ENCODE results near the gene EDNRA. TPM values are rescaled to one million over a fixed set of nuclear protein-coding genes. Genes with fewer than 3 reads are reported as not detected.

Gene EDNRA
- total RNA-seq, 1 experiment from 2014 or later = 0.71 TPM

GRCh38 chr4:147582386-147583060, 101.6 kb downstream of the EDNRA start:
- Mint-ChIP-seq H3K9me3 (ENCODE audit: low read depth, unreplicated experiment) (no peaks in the 10 kb centered on the region), H3K27ac (ENCODE audit: unreplicated experiment) (no peak overlapping the region), H3K27me3 (ENCODE audit: unreplicated experiment) (no peaks in the 10 kb centered on the region), H3K36me3 (ENCODE audit: insufficient read depth, unreplicated experiment) (no peaks in the 10 kb centered on the region), H3K4me1 (ENCODE audit: low read depth, unreplicated experiment) (peaks cover 37% of the 10 kb centered on the region), H3K4me3 (ENCODE audit: low read depth, unreplicated experiment) (no peak overlapping the region)
- intact Hi-C loops (cut with micrococcal nuclease; ENCODE audit: unreplicated experiment) = loop anchor here (10.0 kb wide), 1 partner anchor 208 kb away; no protein-coding TSS in a partner anchor
- peak; percentile 10 for DNase-seq
- BruUV-seq (replicated peaks) = no TSS peak
- no peak for TF ChIP-seq CTCF (IDR thresholded peaks at IDR 0.05; ENCODE audit: unreplicated experiment)
- CTCF ChIA-PET = interaction anchor here (1.1 kb wide), 1 partner anchor 424 kb away, joined by 3 read pairs; no protein-coding TSS in a partner anchor

GRCh38 chr4:147583876-147584275, 103.0 kb downstream of the EDNRA start:
- CTCF ChIA-PET = no interaction called here
- Mint-ChIP-seq H3K9me3 (ENCODE audit: low read depth, unreplicated experiment) (no peaks in the 10 kb centered on the region), H3K4me1 (ENCODE audit: low read depth, unreplicated experiment) (peaks cover 28% of the 10 kb centered on the region), H3K27ac (ENCODE audit: unreplicated experiment) (no peak overlapping the region), H3K4me3 (ENCODE audit: low read depth, unreplicated experiment) (no peak overlapping the region), H3K27me3 (ENCODE audit: unreplicated experiment) (no peaks in the 10 kb centered on the region), H3K36me3 (ENCODE audit: insufficient read depth, unreplicated experiment) (no peaks in the 10 kb centered on the region)
- intact Hi-C loops (cut with micrococcal nuclease; ENCODE audit: unreplicated experiment) = loop anchor here (10.0 kb wide), 1 partner anchor 209 kb away; no protein-coding TSS in a partner anchor
- no peak for DNase-seq
- BruUV-seq (replicated peaks) = no TSS peak
- TF ChIP-seq CTCF (IDR thresholded peaks at IDR 0.05; ENCODE audit: unreplicated experiment) = no peak

- no peak for TF ChIP-seq CTCF (IDR thresholded peaks at IDR 0.05; ENCODE audit: unreplicated experiment)
- Mint-ChIP-seq H3K4me3 (ENCODE audit: low read depth, unreplicated experiment) (no peak overlapping the region), H3K4me1 (ENCODE audit: low read depth, unreplicated experiment) (peaks cover 28% of the 10 kb centered on the region), H3K27ac (ENCODE audit: unreplicated experiment) (no peak overlapping the region), H3K27me3 (ENCODE audit: unreplicated experiment) (no peaks in the 10 kb centered on the region), H3K9me3 (ENCODE audit: low read depth, unreplicated experiment) (no peaks in the 10 kb centered on the region), H3K36me3 (ENCODE audit: insufficient read depth, unreplicated experiment) (no peaks in the 10 kb centered on the region)
- DNase-seq = no peak
- CTCF ChIA-PET = no interaction called here
- intact Hi-C loops (cut with micrococcal nuclease; ENCODE audit: unreplicated experiment) = loop anchor here (10.0 kb wide), 1 partner anchor 211 kb away; no protein-coding TSS in a partner anchor
- no TSS peak for BruUV-seq (replicated peaks)
Observed at GRCh38 chr4:147586032-147586431, 105.1 kb downstream of the EDNRA start.

GRCh38 chr4:147586637-147587036, 105.7 kb downstream of the EDNRA start:
- Mint-ChIP-seq H3K36me3 (ENCODE audit: insufficient read depth, unreplicated experiment) (no peaks in the 10 kb centered on the region), H3K4me3 (ENCODE audit: low read depth, unreplicated experiment) (no peak overlapping the region), H3K4me1 (ENCODE audit: low read depth, unreplicated experiment) (peaks cover 26% of the 10 kb centered on the region), H3K27ac (ENCODE audit: unreplicated experiment) (no peak overlapping the region), H3K27me3 (ENCODE audit: unreplicated experiment) (no peaks in the 10 kb centered on the region), H3K9me3 (ENCODE audit: low read depth, unreplicated experiment) (no peaks in the 10 kb centered on the region)
- no TSS peak for BruUV-seq (replicated peaks)
- TF ChIP-seq CTCF (IDR thresholded peaks at IDR 0.05; ENCODE audit: unreplicated experiment) = no peak
- no peak for DNase-seq
- CTCF ChIA-PET = no interaction called here
- intact Hi-C loops (cut with micrococcal nuclease; ENCODE audit: unreplicated experiment) = loop anchor here (10.0 kb wide), 1 partner anchor 212 kb away; no protein-coding TSS in a partner anchor
